ENCODE data around the gene AGBL5.

The AGBL5 gene

DNA sequence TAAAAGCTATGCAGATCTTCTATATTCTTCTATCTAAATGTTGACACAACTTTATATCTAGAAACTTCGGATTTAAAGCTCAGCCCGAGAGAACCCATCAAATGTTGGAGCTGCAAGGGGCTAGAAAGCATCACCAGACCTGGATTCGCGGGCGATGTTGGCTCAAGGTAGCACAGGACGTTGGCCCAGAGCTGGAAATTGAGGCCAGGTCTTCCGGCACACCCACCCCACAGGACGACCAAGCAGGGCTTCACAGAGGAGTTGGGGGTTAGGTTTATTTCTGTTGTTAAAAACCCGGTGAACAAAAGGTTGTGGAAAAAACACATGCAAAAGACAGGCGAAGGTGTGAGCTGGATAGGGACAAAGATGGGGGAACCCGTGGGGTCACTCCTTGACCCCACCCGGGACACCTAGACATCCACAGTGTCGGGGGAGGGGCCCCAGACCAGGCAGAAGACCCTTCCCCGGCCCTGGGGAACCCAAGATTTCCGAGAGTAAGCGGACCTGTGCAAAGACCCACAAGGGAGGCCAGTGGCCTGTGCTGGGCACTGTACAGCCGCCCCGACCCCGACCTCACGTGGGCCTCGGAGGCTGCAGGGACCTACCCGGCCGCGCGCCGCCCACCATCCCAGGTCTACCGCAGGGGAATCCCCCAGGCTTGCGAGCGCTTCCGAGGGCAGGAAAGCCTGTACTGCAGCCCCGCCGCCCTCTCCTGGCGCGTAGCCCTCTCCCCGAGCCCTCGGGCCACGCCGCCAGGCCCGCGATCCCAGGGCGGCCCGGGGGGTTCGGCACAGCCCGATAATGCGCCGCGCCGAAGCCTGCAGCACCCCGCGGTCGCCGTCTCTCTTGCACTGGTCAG is 1.8 kb upstream of the AGBL5 start:
- Histone ChIP-seq H3K27ac (ENCODE audit: extremely low read depth, low read depth, low read length) (peak overlapping the region; percentile 73), H3K9me3 (ENCODE audit: control insufficient read depth, insufficient read depth, low read depth, low read length) (no peaks in the 10 kb centered on the region), H3K4me1 (ENCODE audit: control insufficient read depth, insufficient read depth, low read length) (peaks cover 4% of the 10 kb centered on the region), H3K4me3 (ENCODE audit: low read depth, low read length) (peak overlapping the region; percentile 73), H3K36me3 (ENCODE audit: control insufficient read depth in 2 of 2, insufficient read depth in 1 of 2, low read length in 2 of 2) (peaks cover 5 to 20% of the 10 kb centered on the region in 2 experiments; a peak in 2 of 3 replicates)
- POLR2A ChIA-PET: interaction anchor here (0.8 to 3.7 kb wide), 15 partner anchors 8 to 167 kb away, joined by 3 to 61 read pairs (median 8); partner anchors contain the start of genes CAD, KHK, OST4 and TMEM214
- CTCF ChIA-PET: interaction anchor here (0.7 to 1.6 kb wide), 9 partner anchors 15 to 876 kb away, joined by 3 to 7 read pairs (median 4); no protein-coding TSS in a partner anchor
- TF ChIP-seq ZNF514 (tag by site-specific recombination; IDR thresholded peaks at IDR 0.05) (no peak), HOXA7 (CRISPR knock-in tag; IDR thresholded peaks at IDR 0.05; ENCODE audit: borderline replicate concordance) (no peak), ZNF580 (tag by site-specific recombination; IDR thresholded peaks at IDR 0.05) (no peak), EGR2 (tag by site-specific recombination; IDR thresholded peaks at IDR 0.05; ENCODE audit: low read depth) (0 out of 2 replicates have a peak, but pooled peaks have one; percentile 7), ZNF785 (tag by site-specific recombination; IDR thresholded peaks at IDR 0.05) (no peak), ZBTB10 (tag by site-specific recombination; IDR thresholded peaks at IDR 0.05) (no peak), ZNF175 (tag by site-specific recombination; IDR thresholded peaks at IDR 0.05) (no peak), ZFHX2 (tag by site-specific recombination; conservative IDR thresholded peaks at IDR 0.05) (peak; percentile 38; the same call in 1 of the 2 replicates), ZNF223 (tag by site-specific recombination; IDR thresholded peaks at IDR 0.05) (no peak; the same call in 1 of the 2 replicates), GLIS1 (tag by site-specific recombination; IDR thresholded peaks at IDR 0.05) (0 out of 2 replicates have a peak, but pooled peaks have one; percentile 25), ZNF18 (tag by site-specific recombination; IDR thresholded peaks at IDR 0.05) (no peak), ZNF830 (tag by site-specific recombination; IDR thresholded peaks at IDR 0.05; ENCODE audit: low read depth) (no peak), GLIS2 (tag by site-specific recombination; IDR thresholded peaks at IDR 0.05) (peak; percentile 40; the same call in 1 of the 2 replicates), ZIC2 (tag by site-specific recombination; IDR thresholded peaks at IDR 0.05) (peak; percentile 25; the same call in 1 of the 2 replicates), ZBTB8A (tag by site-specific recombination; IDR thresholded peaks at IDR 0.05) (peak; percentile 91)
- TF ChIP-seq, protein P1, sequence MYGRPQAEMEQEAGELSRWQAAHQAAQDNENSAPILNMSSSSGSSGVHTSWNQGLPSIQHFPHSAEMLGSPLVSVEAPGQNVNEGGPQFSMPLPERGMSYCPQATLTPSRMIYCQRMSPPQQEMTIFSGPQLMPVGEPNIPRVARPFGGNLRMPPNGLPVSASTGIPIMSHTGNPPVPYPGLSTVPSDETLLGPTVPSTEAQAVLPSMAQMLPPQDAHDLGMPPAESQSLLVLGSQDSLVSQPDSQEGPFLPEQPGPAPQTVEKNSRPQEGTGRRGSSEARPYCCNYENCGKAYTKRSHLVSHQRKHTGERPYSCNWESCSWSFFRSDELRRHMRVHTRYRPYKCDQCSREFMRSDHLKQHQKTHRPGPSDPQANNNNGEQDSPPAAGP (tag by site-specific recombination; IDR thresholded peaks at IDR 0.05): 0 out of 2 replicates have a peak, but pooled peaks have one; percentile 12
- TF ChIP-seq, protein P2, sequence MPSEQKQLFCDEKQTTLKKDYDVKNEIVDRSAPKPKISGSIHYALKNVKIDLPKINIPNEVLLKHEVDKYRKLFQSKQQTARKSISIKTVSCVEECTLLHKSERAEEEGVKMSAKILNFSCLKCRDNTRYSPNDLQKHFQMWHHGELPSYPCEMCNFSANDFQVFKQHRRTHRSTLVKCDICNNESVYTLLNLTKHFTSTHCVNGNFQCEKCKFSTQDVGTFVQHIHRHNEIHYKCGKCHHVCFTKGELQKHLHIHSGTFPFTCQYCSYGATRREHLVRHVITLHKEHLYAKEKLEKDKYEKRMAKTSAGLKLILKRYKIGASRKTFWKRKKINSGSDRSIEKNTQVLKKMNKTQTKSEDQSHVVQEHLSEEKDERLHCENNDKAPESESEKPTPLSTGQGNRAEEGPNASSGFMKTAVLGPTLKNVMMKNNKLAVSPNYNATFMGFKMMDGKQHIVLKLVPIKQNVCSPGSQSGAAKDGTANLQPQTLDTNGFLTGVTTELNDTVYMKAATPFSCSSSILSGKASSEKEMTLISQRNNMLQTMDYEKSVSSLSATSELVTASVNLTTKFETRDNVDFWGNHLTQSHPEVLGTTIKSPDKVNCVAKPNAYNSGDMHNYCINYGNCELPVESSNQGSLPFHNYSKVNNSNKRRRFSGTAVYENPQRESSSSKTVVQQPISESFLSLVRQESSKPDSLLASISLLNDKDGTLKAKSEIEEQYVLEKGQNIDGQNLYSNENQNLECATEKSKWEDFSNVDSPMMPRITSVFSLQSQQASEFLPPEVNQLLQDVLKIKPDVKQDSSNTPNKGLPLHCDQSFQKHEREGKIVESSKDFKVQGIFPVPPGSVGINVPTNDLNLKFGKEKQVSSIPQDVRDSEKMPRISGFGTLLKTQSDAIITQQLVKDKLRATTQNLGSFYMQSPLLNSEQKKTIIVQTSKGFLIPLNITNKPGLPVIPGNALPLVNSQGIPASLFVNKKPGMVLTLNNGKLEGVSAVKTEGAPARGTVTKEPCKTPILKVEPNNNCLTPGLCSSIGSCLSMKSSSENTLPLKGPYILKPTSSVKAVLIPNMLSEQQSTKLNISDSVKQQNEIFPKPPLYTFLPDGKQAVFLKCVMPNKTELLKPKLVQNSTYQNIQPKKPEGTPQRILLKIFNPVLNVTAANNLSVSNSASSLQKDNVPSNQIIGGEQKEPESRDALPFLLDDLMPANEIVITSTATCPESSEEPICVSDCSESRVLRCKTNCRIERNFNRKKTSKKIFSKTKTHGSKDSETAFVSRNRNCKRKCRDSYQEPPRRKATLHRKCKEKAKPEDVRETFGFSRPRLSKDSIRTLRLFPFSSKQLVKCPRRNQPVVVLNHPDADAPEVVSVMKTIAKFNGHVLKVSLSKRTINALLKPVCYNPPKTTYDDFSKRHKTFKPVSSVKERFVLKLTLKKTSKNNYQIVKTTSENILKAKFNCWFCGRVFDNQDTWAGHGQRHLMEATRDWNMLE (tag by site-specific recombination; conservative IDR thresholded peaks at IDR 0.05; ENCODE audit: low read depth): no peak

Measured in HEK293 (cell line).